Esophagus squamous epithelium (tissue), 5 donors: ENCODE measurements around the gene TRMT2B. TPM values are rescaled to one million over a fixed set of nuclear protein-coding genes. Genes with fewer than 3 reads are reported as not detected.

ENCODE experiments used
- DNase-seq: peaks from one replicate; lab custom pipeline; 2025; lab: John Stamatoyannopoulos, UW
- H3K27ac ChIP-seq, 4 donors: fragments of 200-600 bp; sonication (generic); one replicate each; pipeline ENCODE4 v1.5.1; 2016 to 2019; ENCODE audit warnings: mild to moderate bottlenecking in 1 of 4
- H3K27me3 ChIP-seq, 4 donors: fragments of 200-600 bp; sonication (generic); 1 replicate in 3 of 4; 2 replicates in 1 of 4; pipeline versions ENCODE4 v1.5.1 to v1.6.0; 2017 to 2021; ENCODE audit warnings: antibody characterized with exemption in 1 of 4
- H3K36me3 ChIP-seq, 3 donors: fragments of 200-600 bp; sonication (generic); one replicate each; pipeline ENCODE4 v1.5.1; 2016 to 2019
- H3K4me1 ChIP-seq, 3 donors: fragments of 200-600 bp; sonication (generic); one replicate each; pipeline ENCODE4 v1.5.1; 2017 to 2019
- H3K4me3 ChIP-seq, 4 donors: fragments of 200-600 bp; sonication (generic); 1 replicate in 3 of 4; 2 replicates in 1 of 4; pipeline ENCODE4 v1.5.1; 2016 to 2019; ENCODE audit warnings: mild to moderate bottlenecking in 2 of 4, moderate library complexity in 1 of 4
- H3K9me3 ChIP-seq, 3 donors: fragments of 200-600 bp; sonication (generic); one replicate each; pipeline ENCODE4 v1.5.1; 2016 to 2019
- CTCF ChIP-seq, 6 experiments: fragments of 450-650 bp in 4 of 6; fragments of 200-600 bp in 2 of 6; sonication (generic) in 2 of 6; IDR thresholded peaks; one replicate each; pipeline ENCODE4 v1.5.1; 2016 to 2019; ENCODE audit warnings: antibody characterized with exemption in 6 of 6, mild to moderate bottlenecking in 4 of 6, moderate library complexity in 4 of 6
- POLR2A ChIP-seq, 4 donors: fragments of 450-650 bp; IDR thresholded peaks; one replicate each; pipeline ENCODE4 v1.6.1; 2017; ENCODE audit warnings: antibody characterized with exemption in 4 of 4, mild to moderate bottlenecking in 4 of 4, moderate library complexity in 3 of 4
- WGBS, 2 donors: methylation state at CpG; one replicate each; pipeline ENCODE4 v1.1.5; 2018; 5-methylcytosine and 5-hydroxymethylcytosine counted together
- intact Hi-C: fragments of 100-400 bp; cut with DNase I; formaldehyde crosslinking; loops from one replicate; pipeline ENCODE4 v1.15.0; 2022
- total RNA-seq, 4 donors: library from RNA; depleted of rRNA; stranded (reverse); fragments of >200 nt; gene quantifications; one replicate each; pipeline ENCODE4 v1.1.0, GENCODE V29; 2016
- donor health status: DM: yes; HTN: yes; CAD: no.

The TRMT2B gene
- 10 to 100 TPM; 10.5 to 21.0 (median 12.7) TPM for total RNA-seq

DNA sequence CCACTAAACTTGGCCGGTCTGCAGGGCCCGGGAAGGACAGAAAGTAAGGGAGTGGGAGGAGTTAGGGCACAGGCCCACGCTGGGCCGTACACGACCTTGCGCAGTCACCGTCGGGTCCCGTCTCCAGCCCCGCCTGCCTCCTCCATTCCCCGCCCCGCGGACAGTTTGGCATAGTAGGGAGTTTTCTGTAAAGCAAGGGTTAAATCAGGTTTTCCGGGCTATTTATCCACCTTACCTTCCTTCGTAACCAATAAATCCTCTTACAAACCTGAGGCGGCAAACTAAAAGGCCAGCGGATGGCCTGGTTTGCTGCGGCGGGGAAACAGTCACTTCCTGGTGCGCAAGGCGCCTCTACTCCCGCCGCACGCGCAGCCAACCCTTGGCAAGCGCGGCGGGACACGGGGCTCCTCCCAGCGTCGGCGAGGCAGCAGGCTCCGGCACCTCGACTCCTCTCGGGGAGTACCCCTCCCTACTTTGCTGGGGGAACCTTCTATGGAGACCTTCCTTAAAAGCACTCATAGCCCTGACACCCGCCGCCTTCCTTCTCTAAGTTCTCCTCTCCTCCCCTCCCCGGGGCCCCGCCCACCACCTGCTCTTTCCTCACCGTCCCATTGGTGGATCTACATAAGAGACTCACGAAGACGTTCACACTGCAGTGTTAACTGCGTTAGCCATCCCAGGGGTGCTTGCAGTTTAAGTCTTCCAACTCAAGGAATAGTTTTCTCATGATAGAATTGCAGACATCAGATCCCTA is at the start of gene TRMT2B:
TSS of gene TRMT2B (minus strand) at position 563 of the 754 bp plus-strand sequence. CDS start 9,822 bp downstream, outside the sequence.
- H3K4me1 ChIP-seq = peaks cover 0 to 21% (median 0%) of the 10 kb centered on the region in 3 donors

DNA sequence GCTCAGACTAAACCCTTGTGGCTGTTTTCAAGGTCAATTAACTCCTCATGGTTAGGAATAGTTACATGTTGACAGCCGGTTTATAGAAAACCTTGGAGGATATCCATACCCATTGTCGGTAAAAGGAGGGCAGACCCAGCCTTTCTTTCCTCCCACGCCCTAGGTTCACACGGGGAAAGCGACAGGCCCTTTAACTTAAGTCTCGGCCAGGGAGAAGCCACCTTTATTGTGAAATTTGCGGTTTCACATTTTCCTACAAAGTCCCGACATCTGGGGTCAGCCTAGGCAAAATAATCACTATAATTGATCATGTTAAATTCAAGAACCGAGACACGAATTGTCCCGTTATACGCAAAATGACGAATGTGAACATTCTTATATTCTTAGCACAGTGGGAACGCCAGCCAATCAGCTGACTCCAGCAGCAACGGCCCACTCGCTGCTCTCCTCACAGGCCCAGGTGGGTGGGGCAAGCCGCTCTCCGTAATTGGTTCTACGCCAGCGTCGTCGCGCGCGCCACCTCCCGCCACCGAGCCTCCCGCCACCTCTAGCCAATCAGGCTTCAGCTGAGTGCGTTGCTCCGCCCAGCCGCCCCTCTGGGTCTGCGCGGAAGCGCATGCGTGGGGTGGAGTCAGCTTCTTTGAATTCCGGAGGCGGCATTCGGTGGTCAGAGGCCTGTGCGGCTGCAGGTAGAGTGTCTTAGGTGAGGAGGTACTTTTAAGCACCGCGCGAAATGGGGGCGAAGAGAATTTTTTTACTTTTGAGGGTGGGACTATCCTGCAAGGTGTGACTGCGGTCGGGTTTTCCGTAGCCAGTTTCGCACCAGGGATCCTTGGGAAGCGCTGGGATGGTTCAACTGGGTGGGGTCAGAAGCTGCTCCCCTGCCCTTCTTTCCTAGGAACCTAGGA is 45.9 kb upstream of the TRMT2B start, which contains the start of gene CENPI:
TSS of gene CENPI (plus strand) at position 659 of the 908 bp plus-strand sequence. CDS start 2,867 bp downstream, outside the sequence.
- peak within 1 kb of the TSS; percentile 32 to 66 (median 46) for H3K4me3 ChIP-seq
- DNase-seq = peak; percentile 71
- intact Hi-C loops = no loop called here
- no peaks in the 10 kb centered on the region for H3K9me3 ChIP-seq
- no peaks in the 10 kb centered on the region for H3K36me3 ChIP-seq
- H3K4me1 ChIP-seq = peaks cover 0 to 7% (median 0%) of the 10 kb centered on the region in 3 donors
- TF ChIP-seq CTCF (IDR thresholded peaks at IDR 0.05) (no peak), POLR2A (IDR thresholded peaks at IDR 0.05) (peak in 1 of 4 donors; percentile 43)
- 1 to 48% methylated on average over 16 to 40 of the region's 48 CpGs for WGBS, 2 donors
- no peaks in the 10 kb centered on the region for H3K27me3 ChIP-seq
- H3K27ac ChIP-seq = peak within 1 kb of the TSS; percentile 64 to 87 (median 79)

More for the DNA sequence above, at the start of gene TRMT2B:
- Histone ChIP-seq H3K27me3 (no peaks in the 10 kb centered on the region), H3K9me3 (no peaks in the 10 kb centered on the region), H3K27ac (peak within 1 kb of the TSS; percentile 84 to 94 (median 90)), H3K36me3 (no peaks in the 10 kb centered on the region), H3K4me3 (peak within 1 kb of the TSS; percentile 52 to 70 (median 68))
- peak; percentile 34 for DNase-seq
- TF ChIP-seq POLR2A (IDR thresholded peaks at IDR 0.05) (no peak), CTCF (IDR thresholded peaks at IDR 0.05) (no peak)
- intact Hi-C loops = no loop called here
- 0 to 26% methylated on average over 21 to 27 of the region's 43 CpGs for WGBS, 2 donors

DNA sequence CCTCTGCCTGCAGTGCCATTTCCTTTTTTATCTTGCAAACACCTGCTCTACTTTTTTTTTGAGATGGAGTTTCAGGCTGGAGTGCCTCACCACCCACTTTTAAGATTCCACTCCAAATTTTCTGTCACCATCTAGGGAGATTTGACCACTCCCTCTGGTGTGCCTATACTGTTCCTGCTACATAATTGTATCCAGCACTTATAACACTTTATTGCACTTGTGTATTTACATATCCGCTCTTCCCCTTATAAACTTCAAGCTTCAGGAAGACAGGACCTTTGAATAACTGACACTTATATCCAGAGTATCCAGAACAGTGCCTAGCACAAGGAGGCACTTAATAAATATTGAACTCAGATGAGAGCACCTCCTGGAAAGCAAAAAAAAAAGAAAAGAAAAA is 39.9 kb upstream of the TRMT2B start:
- Histone ChIP-seq H3K36me3 (no peaks in the 10 kb centered on the region), H3K27ac (no peak overlapping the region), H3K9me3 (no peaks in the 10 kb centered on the region), H3K4me3 (no peak overlapping the region), H3K4me1 (no peaks in the 10 kb centered on the region), H3K27me3 (no peaks in the 10 kb centered on the region)
- 80% methylated on average over 1 of the region's 1 CpG; no CpG with 5 or more reads in 1 of the 2 donors for WGBS, 2 donors
- no peak for TF ChIP-seq POLR2A (IDR thresholded peaks at IDR 0.05)
- intact Hi-C loops = no loop called here
- no peak for DNase-seq

- no peak overlapping the region for H3K27ac ChIP-seq
- H3K27me3 ChIP-seq = no peaks in the 10 kb centered on the region
- 28 to 67% methylated on average over 3 of the region's 3 CpGs for WGBS, 2 donors
- H3K4me1 ChIP-seq = peaks cover 0 to 6% (median 0%) of the 10 kb centered on the region in 3 donors
- no peaks in the 10 kb centered on the region for H3K36me3 ChIP-seq
- intact Hi-C loops = no loop called here
- H3K4me3 ChIP-seq = no peak overlapping the region
- H3K9me3 ChIP-seq = no peaks in the 10 kb centered on the region
- DNase-seq = no peak
- TF ChIP-seq CTCF (IDR thresholded peaks at IDR 0.05) (no peak), POLR2A (IDR thresholded peaks at IDR 0.05) (no peak)
These were observed 29.3 kb upstream of the TRMT2B start for GRCh38 chrX:101081231-101081630.

- H3K36me3 ChIP-seq = no peaks in the 10 kb centered on the region
- peak overlapping the region in 1 of 4 donors; percentile 44 for H3K27ac ChIP-seq
- DNase-seq = no peak
- peak overlapping the region in 2 of 4 donors; percentile 41 to 59 for H3K4me3 ChIP-seq
- WGBS, 2 donors = 58 to 100% methylated on average over 1 of the region's 3 CpGs
- no peaks in the 10 kb centered on the region for H3K27me3 ChIP-seq
- intact Hi-C loops = no loop called here
- no peak for TF ChIP-seq CTCF (IDR thresholded peaks at IDR 0.05)
- no peak for TF ChIP-seq POLR2A (IDR thresholded peaks at IDR 0.05)
- no peaks in the 10 kb centered on the region for H3K9me3 ChIP-seq
- peaks cover 0 to 6% (median 0%) of the 10 kb centered on the region in 3 donors for H3K4me1 ChIP-seq
These were observed 28.6 kb upstream of the TRMT2B start for GRCh38 chrX:101080326-101081124.
